Keratinocyte (primary cell): ENCODE measurements around the gene OLFM3. TPM values are rescaled to one million over a fixed set of nuclear protein-coding genes. Genes with fewer than 3 reads are reported as not detected.

Experiments used
- DNase-seq: peaks from one replicate; pipeline ENCODE4 v3.0.0-alpha.2; 2011; ENCODE audit warnings: low read depth, missing footprints, low spot score
- FAIRE-seq: peaks from 2 replicates; lab custom pipeline; 2011; peaks lifted over from hg19 to GRCh38; lab: Jason Lieb, UNC
- H2AFZ ChIP-seq: 2 replicates; pipeline ENCODE4 v1.6.0; 2012; ENCODE audit warnings: low read length, control low read depth, inconsistent platforms; ENCODE audit not compliant: control insufficient read depth
- H3K27ac ChIP-seq: 2 replicates; pipeline ENCODE4 v1.5.1; 2011; ENCODE audit warnings: low read length; ENCODE audit not compliant: control insufficient read depth, insufficient read depth
- H3K27me3 ChIP-seq: 3 replicates; pipeline ENCODE4 v1.6.0; 2011; ENCODE audit warnings: low read length; ENCODE audit not compliant: control insufficient read depth, insufficient read depth; ENCODE audit errors: extremely low read depth
- H3K36me3 ChIP-seq, 2 experiments: 2 replicates in 1 of 2; 3 replicates in 1 of 2; pipeline ENCODE4 v1.5.1; 2011; ENCODE audit warnings: low read length in 2 of 2, mild to moderate bottlenecking in 1 of 2; ENCODE audit not compliant: control insufficient read depth in 2 of 2, insufficient read depth in 2 of 2; ENCODE audit errors: extremely low read depth in 1 of 2
- H3K4me1 ChIP-seq: 3 replicates; pipeline ENCODE4 v1.5.1; 2011; ENCODE audit warnings: low read length; ENCODE audit not compliant: control insufficient read depth, insufficient read depth; ENCODE audit errors: extremely low read depth
- H3K4me2 ChIP-seq: 3 replicates; pipeline ENCODE4 v1.6.0; 2011; ENCODE audit warnings: low read depth, low read length; ENCODE audit not compliant: control insufficient read depth, insufficient read depth; ENCODE audit errors: extremely low read depth
- H3K4me3 ChIP-seq, 3 experiments: fragments of 200-600 bp in 1 of 3; sonication (generic) in 1 of 3; 2 replicates in 2 of 3; 3 replicates in 1 of 3; pipeline ENCODE4 v1.5.1; 2011 to 2016; ENCODE audit warnings: low read length in 3 of 3, mild to moderate bottlenecking in 3 of 3, control low read depth in 2 of 3, inconsistent platforms in 1 of 3, low read depth in 1 of 3, mixed read lengths in 1 of 3, mixed run types in 1 of 3, moderate library complexity in 1 of 3; ENCODE audit not compliant: control insufficient read depth in 2 of 3, insufficient read depth in 2 of 3; ENCODE audit errors: extremely low read depth in 1 of 3
- H3K79me2 ChIP-seq: 2 replicates; pipeline ENCODE4 v1.6.0; 2012; ENCODE audit warnings: low read length; ENCODE audit not compliant: control insufficient read depth, insufficient read depth
- H3K9ac ChIP-seq: 3 replicates; pipeline ENCODE4 v1.6.0; 2011; ENCODE audit warnings: low read length; ENCODE audit not compliant: control insufficient read depth, insufficient read depth; ENCODE audit errors: extremely low read depth
- H3K9me1 ChIP-seq: 3 replicates; pipeline ENCODE4 v1.6.0; 2011; ENCODE audit warnings: low read length; ENCODE audit not compliant: control insufficient read depth, insufficient read depth; ENCODE audit errors: extremely low read depth
- H3K9me3 ChIP-seq: 2 replicates; pipeline ENCODE4 v1.5.1; 2012; ENCODE audit warnings: low read depth, low read length; ENCODE audit not compliant: control insufficient read depth
- H4K20me1 ChIP-seq: 3 replicates; pipeline ENCODE4 v1.6.0; 2011; ENCODE audit warnings: low read length; ENCODE audit not compliant: control insufficient read depth, insufficient read depth; ENCODE audit errors: extremely low read depth
- EZH2 ChIP-seq: IDR thresholded peaks from one replicate; pipeline ENCODE4 v1.6.1; 2012; ENCODE audit warnings: inconsistent platforms, mild to moderate bottlenecking, low read length, moderate library complexity
- dilution Hi-C: fragments of 300-500 bp; cut with MboI; formaldehyde crosslinking; loops from one replicate; pipeline ENCODE4 v1.7.0; 2020; ENCODE audit warnings: low sequenced_read_pairs; ENCODE audit not compliant: extremely low pct_ligation_motif_present
- polyA plus RNA-seq, 5 experiments: library from polyadenylated mRNA; depleted of rRNA in 3 of 5; stranded (reverse) in 3 of 5; stranded (forward) in 1 of 5; unstranded in 1 of 5; fragments of >200 nt; gene quantifications; 1 replicate in 1 of 5; 2 replicates in 3 of 5; 3 replicates in 1 of 5; pipeline versions ENCODE4 v1.2.1 to v1.2.3, GENCODE V29; 2011 to 2012; ENCODE audit warnings: missing spikeins in 2 of 5, low read depth in 1 of 5, low replicate concordance in 1 of 5
- TF ChIP-seq, protein P1 (sequence below), 3 experiments: IDR thresholded peaks in 1 of 3; conservative IDR thresholded peaks in 1 of 3; optimal IDR thresholded peaks in 1 of 3; 2 replicates in 2 of 3; 3 replicates in 1 of 3; pipeline versions ENCODE3 to v1.5.1; 2011; ENCODE audit warnings: low read length in 3 of 3, mild to moderate bottlenecking in 3 of 3, moderate library complexity in 2 of 3, control low read depth in 1 of 3, inconsistent platforms in 1 of 3; ENCODE audit not compliant: insufficient read depth in 2 of 3; ENCODE audit errors: extremely low read depth in 1 of 3

The OLFM3 gene
- polyA plus RNA-seq, 1 donor (not counting 4 experiments of a cell fraction or from before 2014, with no cell fraction given): not detected

- no peak for TF ChIP-seq EZH2
- TF ChIP-seq, protein P1, sequence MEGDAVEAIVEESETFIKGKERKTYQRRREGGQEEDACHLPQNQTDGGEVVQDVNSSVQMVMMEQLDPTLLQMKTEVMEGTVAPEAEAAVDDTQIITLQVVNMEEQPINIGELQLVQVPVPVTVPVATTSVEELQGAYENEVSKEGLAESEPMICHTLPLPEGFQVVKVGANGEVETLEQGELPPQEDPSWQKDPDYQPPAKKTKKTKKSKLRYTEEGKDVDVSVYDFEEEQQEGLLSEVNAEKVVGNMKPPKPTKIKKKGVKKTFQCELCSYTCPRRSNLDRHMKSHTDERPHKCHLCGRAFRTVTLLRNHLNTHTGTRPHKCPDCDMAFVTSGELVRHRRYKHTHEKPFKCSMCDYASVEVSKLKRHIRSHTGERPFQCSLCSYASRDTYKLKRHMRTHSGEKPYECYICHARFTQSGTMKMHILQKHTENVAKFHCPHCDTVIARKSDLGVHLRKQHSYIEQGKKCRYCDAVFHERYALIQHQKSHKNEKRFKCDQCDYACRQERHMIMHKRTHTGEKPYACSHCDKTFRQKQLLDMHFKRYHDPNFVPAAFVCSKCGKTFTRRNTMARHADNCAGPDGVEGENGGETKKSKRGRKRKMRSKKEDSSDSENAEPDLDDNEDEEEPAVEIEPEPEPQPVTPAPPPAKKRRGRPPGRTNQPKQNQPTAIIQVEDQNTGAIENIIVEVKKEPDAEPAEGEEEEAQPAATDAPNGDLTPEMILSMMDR (optimal IDR thresholded peaks at IDR 0.05 in 1 of 3, IDR thresholded peaks at IDR 0.05 in 1 of 3, conservative IDR thresholded peaks at IDR 0.05 in 1 of 3; ENCODE audit: extremely low read depth in 1 of 3, insufficient read depth in 2 of 3, low read length in 3 of 3): no peak
- Histone ChIP-seq H3K27ac (no peak overlapping the region), H3K9me3 (no peaks in the 10 kb centered on the region), H3K9me1 (no peaks in the 10 kb centered on the region), H3K4me2 (no peak overlapping the region), H3K27me3 (no peaks in the 10 kb centered on the region), H3K9ac (no peak overlapping the region), H3K4me1 (no peaks in the 10 kb centered on the region), H3K36me3 (no peaks in the 10 kb centered on the region), H2AFZ (no peak overlapping the region), H3K4me3 (no peak overlapping the region), H4K20me1 (no peaks in the 10 kb centered on the region), H3K79me2 (no peaks in the 10 kb centered on the region)
- FAIRE-seq (no peak), DNase-seq (no peak)
- dilution Hi-C loops: no loop called here
Measured at GRCh38 chr1:101797722-101798121, 199.0 kb downstream of the OLFM3 start.

DNA sequence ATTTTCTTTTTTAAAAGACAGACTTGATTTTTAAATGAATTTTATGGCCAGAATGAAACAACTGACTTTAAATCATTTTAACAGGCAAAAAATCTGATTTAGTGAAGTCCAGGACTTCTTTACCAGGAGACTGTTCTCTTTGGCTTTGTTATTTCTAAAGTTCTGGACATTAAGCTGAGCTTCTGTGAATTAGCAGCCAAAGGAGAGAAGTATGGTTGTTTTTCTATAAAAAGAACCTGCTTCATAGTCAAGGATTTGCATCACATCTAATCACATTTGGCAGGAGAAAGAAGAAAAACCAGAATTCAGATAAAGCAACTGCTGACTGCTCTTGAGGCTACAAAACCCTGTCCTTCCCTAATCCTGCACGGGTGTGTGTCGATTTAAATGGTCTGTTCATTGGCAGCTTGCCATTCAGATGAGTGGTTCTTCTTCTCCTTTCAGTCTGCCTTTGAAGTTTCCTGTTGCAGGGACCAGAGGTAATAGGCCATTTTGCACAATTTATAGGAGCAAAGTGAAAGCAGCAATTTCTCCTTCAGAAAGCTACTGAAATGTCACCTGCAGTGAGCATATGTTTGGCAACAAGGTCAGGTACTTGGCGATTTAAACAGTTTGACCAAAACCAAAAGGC, 215.4 kb downstream of the OLFM3 start:
- no peak overlapping the region for H3K9ac ChIP-seq
- FAIRE-seq (no peak), DNase-seq (no peak)
- TF ChIP-seq, protein P1 (optimal IDR thresholded peaks at IDR 0.05 in 1 of 3, IDR thresholded peaks at IDR 0.05 in 1 of 3, conservative IDR thresholded peaks at IDR 0.05 in 1 of 3; ENCODE audit: extremely low read depth in 1 of 3, insufficient read depth in 2 of 3, low read length in 3 of 3): no peak
- TF ChIP-seq EZH2: no peak
- H3K4me1 ChIP-seq: no peaks in the 10 kb centered on the region
- no peak overlapping the region for H3K27ac ChIP-seq
- no peak overlapping the region for H2AFZ ChIP-seq
- H3K36me3 ChIP-seq: no peaks in the 10 kb centered on the region
- dilution Hi-C loops: no loop called here
- no peaks in the 10 kb centered on the region for H3K79me2 ChIP-seq
- no peaks in the 10 kb centered on the region for H3K9me3 ChIP-seq
- H4K20me1 ChIP-seq: no peaks in the 10 kb centered on the region
- H3K4me2 ChIP-seq: no peak overlapping the region
- no peaks in the 10 kb centered on the region for H3K9me1 ChIP-seq
- no peak overlapping the region for H3K4me3 ChIP-seq
- H3K27me3 ChIP-seq: no peaks in the 10 kb centered on the region
